Left lobe of liver (tissue), 2 donors: Measurements from ENCODE around the gene SMPD3. TPM values are rescaled to one million over a fixed set of nuclear protein-coding genes. Genes with fewer than 3 reads are reported as not detected.

Experiments used
- ATAC-seq: fragments of 200-7000 bp; cut with Tn5 transposase; one replicate; pipeline ENCODE4 v1.9.1; 2020; ENCODE audit warnings: mild to moderate bottlenecking, moderate library complexity
- DNase-seq: peaks from one replicate; pipeline ENCODE4 v3.0.0-alpha.2; 2020; ENCODE audit warnings: low spot score
- total RNA-seq: library from RNA; stranded (reverse); gene quantifications from one replicate; pipeline ENCODE4 v1.2.1, GENCODE V29; 2021
- donor health status: DM: no; HTN: no; CAD: no; lungs with moderate emphysema.
- donor health status: DM: no; HTN: yes; CAD: no.

Gene SMPD3
- total RNA-seq, 1 donor from 2014 or later: 32.7 TPM

DNA sequence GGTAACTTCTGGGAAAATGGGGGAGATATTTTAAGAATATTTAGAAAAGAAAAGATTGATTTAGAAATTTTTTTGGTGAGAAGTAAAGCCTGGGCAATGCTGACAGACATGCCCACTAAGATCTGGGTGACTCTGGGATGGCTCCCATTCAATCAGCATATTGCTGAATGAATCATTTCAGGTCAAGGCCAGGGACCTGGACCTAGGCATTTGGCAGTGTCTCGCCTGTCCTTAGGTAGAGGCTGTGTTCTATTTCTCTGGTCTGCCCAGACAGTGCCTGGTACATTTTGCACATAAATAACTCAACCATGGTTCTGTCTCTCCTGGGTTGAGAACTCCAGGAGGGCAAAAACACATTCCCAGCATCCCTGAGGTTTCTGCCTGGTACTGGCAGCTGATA lies 39.9 kb downstream of the SMPD3 start:
- DNase-seq: peak; percentile 77
- peak; percentile 88 for ATAC-seq

- ATAC-seq: peak; percentile 45
- no peak for DNase-seq
Measured at GRCh38 chr16:68406458-68407152, 41.7 kb downstream of the SMPD3 start.

- ATAC-seq (peak; percentile 76), DNase-seq (peak; percentile 71)
Measured at GRCh38 chr16:68404736-68405345, 43.5 kb downstream of the SMPD3 start.

DNA sequence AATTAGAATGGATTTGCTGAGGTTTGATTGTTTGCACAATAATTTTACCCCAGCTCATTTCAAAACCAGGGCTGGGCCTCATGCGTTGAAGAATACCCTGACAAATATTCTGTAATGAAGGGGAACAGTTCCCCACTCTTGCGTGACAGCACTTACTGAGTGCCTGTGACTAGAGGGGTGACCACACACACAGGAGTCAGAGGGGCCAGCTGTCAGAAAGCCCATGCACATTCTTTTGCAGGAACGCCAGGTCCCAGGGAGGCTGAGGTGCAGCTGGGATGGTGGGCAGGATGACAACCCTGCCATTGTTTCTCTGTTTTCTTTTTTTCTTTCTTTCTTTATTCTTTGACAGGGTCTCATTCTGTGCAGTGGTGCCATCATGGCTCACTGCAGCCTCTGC lies 44.6 kb downstream of the SMPD3 start:
- DNase-seq: no peak
- ATAC-seq: no peak

DNA sequence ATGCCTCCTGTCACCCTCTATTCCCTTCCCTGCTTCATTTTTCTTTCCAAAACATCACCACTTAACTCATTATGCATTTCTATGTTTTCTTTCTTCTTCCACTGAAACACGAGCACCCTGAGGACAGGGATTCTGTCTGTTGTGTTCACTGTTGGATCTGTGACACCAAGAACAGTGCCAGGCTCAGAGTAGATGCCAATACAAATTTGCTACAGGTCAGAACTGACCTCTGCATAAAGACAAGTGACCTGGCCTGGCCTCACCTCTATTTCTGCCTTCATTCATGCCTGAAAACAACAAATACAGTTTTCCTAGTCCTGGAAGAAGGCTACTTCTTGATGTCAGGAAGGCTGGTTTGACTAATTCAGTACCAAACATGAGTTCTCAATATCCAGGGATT lies 45.1 kb downstream of the SMPD3 start:
- DNase-seq (no peak), ATAC-seq (peak; percentile 56)

GRCh38 chr16:68402748-68403040 lies 45.6 kb downstream of the SMPD3 start:
- no peak for DNase-seq
- no peak for ATAC-seq

DNA sequence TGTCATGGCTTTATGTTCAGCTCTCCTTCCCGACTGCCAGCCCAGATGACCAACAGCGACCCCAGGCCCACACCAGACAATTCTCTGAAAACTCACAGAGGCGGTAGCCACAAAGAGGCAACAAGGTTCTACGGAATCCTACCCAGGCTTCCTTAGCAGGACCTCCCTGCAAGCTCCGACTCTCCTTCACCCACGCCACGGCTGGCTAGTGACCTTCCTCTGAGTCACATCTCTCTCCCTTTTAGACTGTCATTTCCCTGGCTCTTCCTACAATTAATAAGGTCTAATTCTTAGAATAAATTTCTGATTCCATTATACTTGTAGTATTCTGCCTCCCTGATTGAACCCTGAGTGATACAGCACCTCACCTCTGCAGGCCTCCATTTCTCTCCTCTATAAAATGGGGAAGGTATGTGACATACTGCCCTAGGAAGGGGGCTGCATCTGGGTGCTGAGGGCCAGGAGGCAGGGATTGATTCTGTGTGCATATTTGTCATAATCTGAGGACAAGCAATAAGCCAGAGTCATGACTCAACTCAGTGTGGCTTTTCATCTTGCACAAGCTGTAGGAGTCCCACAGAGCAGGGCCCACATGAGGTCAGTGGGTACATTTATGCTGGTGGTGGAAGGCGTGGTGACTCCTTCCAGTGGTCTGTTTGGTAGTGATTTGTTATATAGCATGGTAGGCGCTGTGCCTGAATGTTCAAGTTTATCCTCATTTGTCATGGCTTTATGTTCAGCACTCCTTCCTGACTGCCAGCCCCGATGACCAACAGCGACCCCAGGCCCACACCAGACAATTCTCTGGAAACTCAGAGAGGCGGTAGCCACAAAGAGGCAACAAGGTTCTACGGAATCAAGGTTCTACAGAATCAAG lies 46.2 kb downstream of the SMPD3 start:
- DNase-seq (no peak), ATAC-seq (no peak)

DNA sequence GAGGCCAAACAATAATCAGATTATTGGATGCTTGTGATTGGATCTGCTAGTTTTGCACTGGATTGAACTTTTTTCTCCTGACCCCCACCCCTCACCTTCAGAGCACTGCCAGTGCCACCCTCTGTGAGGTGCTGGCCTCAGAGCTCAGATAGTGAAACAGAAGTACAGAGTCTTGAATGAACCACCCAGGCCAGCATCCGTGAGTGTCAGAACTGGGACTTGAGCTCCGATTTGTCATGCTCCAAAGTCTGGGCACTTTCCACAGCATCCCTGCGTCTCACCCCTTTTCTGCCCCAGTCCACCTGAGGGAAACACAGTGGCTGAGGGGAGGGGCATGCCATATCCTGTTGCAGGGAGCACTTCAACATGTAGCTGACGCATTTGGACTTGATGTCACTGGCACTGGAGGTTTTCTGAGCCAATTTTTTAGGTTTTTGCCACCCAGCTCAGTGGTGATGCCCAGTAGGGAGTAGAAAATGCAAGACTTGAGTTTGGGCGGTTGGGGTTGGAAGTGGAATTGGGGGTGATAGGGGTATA lies 47.3 kb downstream of the SMPD3 start:
- ATAC-seq (no peak), DNase-seq (no peak)

DNA sequence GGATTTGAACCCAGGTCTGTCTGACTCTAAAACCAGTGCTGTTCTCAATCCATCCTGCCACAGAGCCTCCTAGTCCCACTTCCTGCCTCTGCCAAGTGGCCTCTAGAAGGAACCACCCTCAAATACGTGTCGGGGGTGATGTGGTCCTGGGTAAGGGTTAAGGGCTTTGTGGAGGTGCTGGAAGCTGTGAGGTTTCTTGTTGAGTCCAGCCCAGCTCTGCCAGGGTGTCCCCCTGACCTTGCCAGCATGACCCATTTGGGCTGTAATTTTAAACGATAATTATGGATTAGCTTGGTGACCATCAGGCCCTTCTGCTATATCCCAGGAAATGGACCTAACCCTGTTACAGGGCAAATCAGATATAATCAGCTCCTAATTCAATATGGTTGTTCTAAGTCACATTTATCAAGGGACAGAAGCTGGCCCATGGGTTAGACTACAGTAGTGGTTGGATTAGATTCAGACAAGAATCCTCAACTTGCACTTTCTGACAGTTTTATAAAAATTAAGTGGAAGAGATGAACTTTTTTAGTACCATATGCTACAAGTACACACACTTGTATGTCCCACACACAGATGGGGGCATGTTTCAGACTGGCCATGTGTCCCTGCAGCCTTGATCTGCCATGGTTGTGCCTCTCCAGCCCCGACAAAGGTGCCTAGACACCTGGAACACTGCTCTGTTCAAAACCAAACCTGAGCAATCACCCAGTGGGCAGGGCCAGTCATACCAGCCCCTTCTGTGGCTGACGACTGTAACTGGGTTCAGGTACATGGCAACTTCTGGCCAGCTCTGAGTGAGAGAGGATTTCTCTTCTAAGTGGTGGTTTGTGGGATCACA lies 48.0 kb downstream of the SMPD3 start:
- DNase-seq (no peak), ATAC-seq (no peak)

DNA sequence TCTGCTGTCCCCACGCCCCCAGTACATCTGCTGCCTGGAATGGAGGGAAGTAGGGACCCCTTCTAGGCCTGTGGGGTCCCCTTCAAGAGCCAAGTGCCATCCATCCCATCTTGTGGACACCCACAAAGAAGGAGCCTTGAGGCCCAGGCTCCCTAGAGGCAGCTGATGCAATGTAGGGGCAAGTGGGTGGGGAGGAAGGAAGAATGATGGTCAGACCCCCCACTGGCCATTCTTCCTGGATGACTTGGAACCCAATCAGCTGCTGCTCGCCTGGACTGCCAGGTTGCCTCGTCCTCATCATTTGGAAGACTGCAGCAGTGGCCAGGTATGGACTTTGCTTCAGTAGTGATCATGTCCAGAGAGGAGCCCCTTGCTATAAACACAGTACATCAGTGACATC lies 48.9 kb downstream of the SMPD3 start:
- ATAC-seq (no peak), DNase-seq (no peak)

DNA sequence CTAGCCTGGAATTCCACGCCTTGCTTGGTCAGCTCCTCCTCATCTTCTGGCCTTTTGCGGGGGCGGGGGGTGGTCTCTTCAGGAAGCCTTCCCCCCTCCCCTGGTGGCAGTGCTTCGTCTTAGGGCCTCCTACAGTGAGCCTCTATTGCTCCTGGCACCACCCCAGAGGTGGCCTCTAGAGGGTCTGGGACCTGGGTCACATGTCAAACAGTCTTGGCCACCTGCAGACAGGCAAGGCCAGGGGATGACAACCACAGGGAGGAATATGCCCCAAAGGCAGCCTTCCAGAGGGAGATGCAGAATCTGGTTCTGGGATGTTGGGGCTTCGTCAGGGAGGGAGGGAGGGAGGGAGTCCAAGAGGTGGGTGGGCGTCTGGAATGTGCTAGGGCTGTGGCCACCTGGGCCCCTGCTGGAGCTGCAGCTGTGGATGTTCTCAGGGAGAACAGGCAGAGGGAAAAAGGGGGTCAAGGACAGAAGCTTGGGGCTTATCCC lies 50.6 kb downstream of the SMPD3 start:
- DNase-seq: no peak
- no peak for ATAC-seq

DNA sequence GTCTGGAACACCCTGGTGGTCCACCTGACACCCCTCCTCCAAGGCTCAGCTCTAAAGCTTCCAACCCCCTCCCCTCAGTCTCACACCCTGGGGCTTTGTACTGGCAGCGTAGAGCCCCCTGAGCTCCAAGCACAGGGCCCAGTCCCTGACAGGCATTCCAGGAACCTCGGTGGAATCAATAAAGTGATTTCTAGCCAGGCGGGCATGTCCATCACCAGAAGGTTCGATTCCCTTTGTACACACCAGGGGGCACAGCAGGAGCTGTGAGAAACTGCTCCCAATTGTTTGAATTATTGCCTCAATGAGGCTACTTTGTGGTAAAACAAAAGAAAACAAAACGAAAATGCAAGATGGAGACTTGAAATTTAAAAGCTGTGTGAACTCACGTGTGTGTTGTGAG lies 51.8 kb downstream of the SMPD3 start:
- ATAC-seq (peak; percentile 98), DNase-seq (peak; percentile 66)

GRCh38 chr16:68395815-68396214 lies 52.5 kb downstream of the SMPD3 start:
- ATAC-seq (no peak), DNase-seq (no peak)

GRCh38 chr16:68395167-68395786 lies 53.0 kb downstream of the SMPD3 start:
- ATAC-seq (no peak), DNase-seq (no peak)

DNA sequence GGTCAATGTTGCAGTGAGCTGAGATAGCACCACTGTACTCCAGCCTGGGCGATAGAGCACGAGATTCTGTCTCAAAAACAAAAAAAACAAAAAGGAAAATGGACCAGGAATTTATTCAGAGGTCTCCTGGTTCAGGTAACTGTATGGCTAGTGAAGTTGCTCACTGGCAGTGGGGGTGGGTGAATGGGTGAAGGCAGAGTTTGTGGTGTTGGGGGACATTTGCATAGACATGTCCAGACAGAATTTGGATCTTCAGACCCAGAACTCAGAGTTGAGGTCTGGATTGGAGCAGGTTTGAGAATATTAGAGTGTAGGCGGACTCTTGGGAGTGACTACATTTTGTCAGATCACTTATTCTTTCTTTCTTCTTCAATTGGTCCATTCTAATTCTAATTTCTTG lies 55.0 kb downstream of the SMPD3 start:
- DNase-seq (no peak), ATAC-seq (no peak)

- DNase-seq (no peak), ATAC-seq (no peak)
Measured at GRCh38 chr16:68389750-68390371, 58.4 kb downstream of the SMPD3 start.

- DNase-seq: no peak
- no peak for ATAC-seq
Measured at GRCh38 chr16:68389006-68389405, 59.3 kb downstream of the SMPD3 start.

DNA sequence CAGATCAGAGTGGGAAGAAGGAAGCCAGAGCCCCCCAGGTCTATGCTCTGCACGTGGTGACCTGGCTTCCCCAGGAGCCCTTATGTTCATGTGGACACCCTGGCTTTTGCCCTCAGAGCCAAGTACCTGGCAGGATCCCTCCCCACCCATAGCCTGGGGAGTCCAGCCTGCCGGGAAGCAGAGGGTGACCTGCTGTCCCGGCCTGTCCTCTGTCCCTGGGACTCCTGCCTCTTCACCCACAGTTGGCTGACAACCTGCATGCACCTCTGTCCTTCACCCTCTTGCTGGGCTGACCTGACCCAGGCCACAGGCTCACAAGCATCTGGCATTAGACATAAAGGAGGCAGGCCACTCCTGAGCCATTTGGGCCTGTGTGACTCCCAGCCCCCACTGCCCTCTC lies 60.2 kb downstream of the SMPD3 start:
- peak; percentile 73 for ATAC-seq
- peak; percentile 96 for DNase-seq

GRCh38 chr16:68387301-68387700 lies 61.0 kb downstream of the SMPD3 start:
- ATAC-seq: peak; percentile 83

DNA sequence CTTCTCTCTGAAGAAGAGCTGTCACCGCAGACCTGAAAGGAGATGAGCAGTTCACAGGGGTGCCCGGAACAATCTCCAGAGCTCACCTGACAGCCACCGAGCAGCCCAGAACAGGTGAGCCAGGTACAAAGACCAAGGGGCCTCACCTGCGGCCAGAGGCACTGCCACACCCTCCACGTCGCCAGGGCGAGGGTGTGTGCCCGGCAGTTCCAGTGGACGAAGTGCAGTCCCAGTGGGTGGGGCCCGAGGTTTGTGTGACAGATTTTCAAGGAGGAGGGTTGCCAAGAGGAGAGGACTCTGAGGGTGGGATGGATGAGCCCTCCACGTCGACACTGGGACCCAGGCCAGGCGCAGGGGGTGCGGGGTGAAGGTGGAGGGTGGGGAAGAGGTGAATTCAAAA lies 61.7 kb downstream of the SMPD3 start:
- ATAC-seq: peak; percentile 50
- peak; percentile 80 for DNase-seq

More at GRCh38 chr16:68387301-68387700, 61.0 kb downstream of the SMPD3 start:
- peak; percentile 96 for DNase-seq
